GM12891 (cell line): Measurements from ENCODE around the gene GPR162.

ENCODE experiments used
- POLR2A ChIP-seq: IDR thresholded peaks from 2 replicates; pipeline ENCODE4 v1.6.1; 2011; ENCODE audit warnings: low read depth, low read length, control low read depth
- POLR2AphosphoS5 ChIP-seq: IDR thresholded peaks from 2 replicates; pipeline ENCODE4 v1.6.1; 2011; ENCODE audit warnings: low read depth, low read length, control low read depth
- SPI1 ChIP-seq: IDR thresholded peaks from 2 replicates; pipeline ENCODE4 v1.6.1; 2011; ENCODE audit warnings: low read depth, low read length, control low read depth

DNA sequence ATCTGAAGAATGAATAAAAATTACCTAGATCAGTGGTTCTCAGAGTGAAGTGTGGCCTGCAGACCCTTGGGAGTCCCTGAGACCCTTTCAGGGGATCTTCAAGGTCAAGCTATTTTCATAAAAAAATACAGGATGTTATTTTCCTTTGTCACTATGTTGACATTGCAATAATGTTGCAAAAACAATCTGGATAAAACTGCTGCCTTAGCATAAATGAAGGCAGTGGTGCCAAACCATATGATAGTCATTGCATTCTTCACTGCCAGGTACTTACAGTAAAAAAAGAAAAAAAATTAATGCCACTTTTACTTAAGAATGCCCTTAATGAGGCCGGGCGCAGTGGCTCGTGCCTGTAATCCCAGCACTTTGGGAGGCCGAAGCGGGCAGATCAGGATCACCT lies 34.3 kb upstream of the GPR162 start:
- no peak for TF ChIP-seq POLR2A
- TF ChIP-seq POLR2AphosphoS5, result no peak
- TF ChIP-seq SPI1, result no peak
